ENCODE measurements around the gene COG8.

COG8 gene

GRCh38 chr16:69346683-69347082 is 7.3 kb upstream of the COG8 start:
- DNase-seq (ENCODE audit: low spot score), result no peak

GRCh38 chr16:69345923-69346322 is 6.6 kb upstream of the COG8 start:
- DNase-seq (ENCODE audit: low spot score), result no peak

GRCh38 chr16:69344171-69344570 is 4.8 kb upstream of the COG8 start:
- DNase-seq (ENCODE audit: low spot score), result no peak

- DNase-seq (ENCODE audit: low spot score), result no peak
Observed at GRCh38 chr16:69340095-69340644, 806 bp upstream of the COG8 start.

GRCh38 chr16:69338557-69339288 is 641 bp downstream of the COG8 start:
- DNase-seq (ENCODE audit: low spot score), result no peak

DNA sequence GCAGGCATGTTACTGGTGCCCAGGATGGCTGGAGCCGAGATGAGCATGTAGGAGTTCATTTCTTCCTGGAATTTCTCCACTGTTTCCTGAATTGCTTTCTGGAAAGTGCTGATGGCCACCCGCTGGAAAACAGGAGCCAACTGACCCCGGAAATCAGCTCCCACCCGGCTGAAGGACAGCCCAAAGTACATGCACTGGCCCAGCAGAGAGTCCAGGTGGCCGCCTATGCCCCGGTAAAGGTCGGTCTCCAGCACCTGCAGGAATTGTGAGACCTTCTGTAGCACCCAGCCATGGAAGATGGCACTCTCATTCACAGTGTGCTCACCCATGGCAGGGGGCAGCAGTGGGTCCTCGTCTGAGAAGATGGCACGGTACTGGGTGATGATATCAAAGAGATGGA is 4.7 kb downstream of the COG8 start:
- DNase-seq (ENCODE audit: low spot score), result no peak

GRCh38 chr16:69330286-69331109 is 8.9 kb downstream of the COG8 start, which contains the start of gene PDF:
PDF (minus strand) TSS chr16:69330588; CDS start chr16:69330570, 18 bp downstream.
- DNase-seq (ENCODE audit: low spot score), result peak; percentile 96

GRCh38 chr16:69329369-69330285 is 9.7 kb downstream of the COG8 start:
- DNase-seq (ENCODE audit: low spot score), result no peak

DNA sequence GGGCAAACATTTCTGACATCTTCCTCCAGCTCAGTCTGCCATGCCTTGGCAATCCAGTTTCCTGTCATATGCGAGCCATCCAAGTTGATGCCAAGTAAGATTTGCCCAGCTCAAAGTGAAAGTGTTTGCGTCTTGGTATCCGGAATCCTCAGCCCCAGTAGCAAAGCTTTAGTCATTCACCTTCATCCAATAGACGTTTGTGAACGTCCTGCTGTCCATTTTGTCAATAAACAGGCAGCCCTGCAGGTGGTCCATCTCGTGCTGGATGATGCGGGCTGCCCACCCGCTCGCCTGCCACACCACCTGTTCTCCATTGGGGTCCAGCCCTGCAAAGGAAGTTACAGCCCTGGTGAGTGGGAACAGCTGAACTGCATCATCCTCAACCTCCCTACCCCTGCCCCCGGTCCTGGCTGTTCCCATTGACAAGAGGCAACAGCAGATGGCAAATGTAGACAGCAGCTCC is 10.5 kb downstream of the COG8 start:
- DNase-seq (ENCODE audit: low spot score), result no peak

- DNase-seq (ENCODE audit: low spot score), result no peak
Observed at GRCh38 chr16:69327585-69328310, 11.6 kb downstream of the COG8 start.

GRCh38 chr16:69326172-69326873 is 13.0 kb downstream of the COG8 start:
- DNase-seq (ENCODE audit: low spot score), result peak; percentile 85

DNA sequence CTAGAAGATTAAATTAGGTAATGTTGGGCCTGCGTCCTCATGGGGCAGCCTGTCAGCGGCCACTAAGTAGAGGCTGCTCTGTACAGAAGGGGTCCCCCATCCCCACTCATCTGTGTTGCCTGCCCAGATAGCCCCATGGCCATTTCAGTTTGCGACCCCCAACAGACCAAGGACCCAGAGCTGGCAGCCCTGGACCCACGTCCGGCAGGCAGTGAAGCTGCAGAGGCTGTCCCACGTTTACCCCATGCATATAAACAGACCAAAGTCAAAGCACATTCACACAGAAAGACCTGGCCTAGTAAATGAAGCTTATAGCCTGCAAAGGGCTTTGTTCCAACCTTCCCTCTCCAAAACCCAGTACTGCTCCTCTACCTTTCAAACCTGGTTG is 13.6 kb downstream of the COG8 start:
- no peak for DNase-seq (ENCODE audit: low spot score)

GRCh38 chr16:69324585-69325253 is 14.6 kb downstream of the COG8 start:
- no peak for DNase-seq (ENCODE audit: low spot score)

GRCh38 chr16:69324013-69324531 is 15.3 kb downstream of the COG8 start:
- peak; percentile 67 for DNase-seq (ENCODE audit: low spot score)

- DNase-seq (ENCODE audit: low spot score), result no peak
Observed at GRCh38 chr16:69323415-69323814, 15.9 kb downstream of the COG8 start.

DNA sequence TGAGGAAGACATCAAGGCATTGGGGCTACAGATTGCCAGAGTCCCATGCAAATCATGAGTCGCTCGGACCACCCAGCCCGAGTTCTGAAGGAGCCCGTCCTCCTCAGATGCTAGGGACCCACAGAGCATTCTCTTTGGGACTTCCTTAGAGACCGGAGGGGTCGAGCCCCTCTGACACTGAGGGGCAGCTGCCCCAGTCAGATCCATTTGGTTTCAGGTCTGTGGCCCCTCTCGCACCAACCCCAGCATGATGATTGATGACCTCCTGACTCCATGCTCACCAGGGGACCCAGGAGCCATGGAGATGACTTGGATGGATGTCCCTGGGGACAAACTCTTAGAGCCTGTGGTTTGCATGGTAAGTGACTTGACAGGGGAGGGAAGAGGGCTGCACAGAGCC is 17.0 kb downstream of the COG8 start:
- DNase-seq (ENCODE audit: low spot score), result no peak

DNA sequence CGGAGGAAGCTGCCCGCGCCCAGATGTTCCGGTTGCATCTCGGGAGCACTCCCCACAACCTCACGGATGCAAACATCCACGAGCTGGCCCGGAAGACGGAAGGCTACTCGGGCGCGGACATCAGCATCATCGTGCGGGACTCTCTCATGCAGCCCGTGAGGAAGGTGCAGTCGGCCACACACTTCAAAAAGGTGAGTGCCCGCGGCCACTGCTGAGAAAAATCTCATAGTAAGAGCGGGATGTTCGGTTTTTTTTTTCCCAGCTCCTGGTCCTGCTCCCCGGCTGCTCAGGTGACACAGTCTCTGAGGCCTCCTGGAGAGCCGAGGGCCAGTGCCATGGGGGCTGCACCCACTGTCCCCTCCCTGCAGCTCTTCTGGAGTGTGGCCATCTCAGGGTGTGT is 18.3 kb downstream of the COG8 start:
- no peak for DNase-seq (ENCODE audit: low spot score)

DNA sequence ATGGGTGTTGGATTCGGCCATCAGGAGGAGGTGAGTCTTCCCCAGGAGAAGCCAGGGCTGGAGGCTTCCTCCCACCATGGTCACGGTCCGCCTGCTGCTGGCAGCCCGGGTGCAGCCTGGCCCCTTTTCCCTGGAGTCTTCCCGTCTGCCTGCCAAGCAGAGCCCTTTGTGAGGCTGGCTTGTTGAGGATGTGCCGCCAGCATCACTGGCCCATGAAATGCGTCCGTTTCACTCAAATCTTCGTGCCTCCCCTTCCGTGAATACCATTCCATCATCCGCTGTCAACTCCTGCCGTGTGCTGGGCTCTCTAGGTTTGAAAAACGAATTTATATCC is 18.7 kb downstream of the COG8 start:
- no peak for DNase-seq (ENCODE audit: low spot score)

DNA sequence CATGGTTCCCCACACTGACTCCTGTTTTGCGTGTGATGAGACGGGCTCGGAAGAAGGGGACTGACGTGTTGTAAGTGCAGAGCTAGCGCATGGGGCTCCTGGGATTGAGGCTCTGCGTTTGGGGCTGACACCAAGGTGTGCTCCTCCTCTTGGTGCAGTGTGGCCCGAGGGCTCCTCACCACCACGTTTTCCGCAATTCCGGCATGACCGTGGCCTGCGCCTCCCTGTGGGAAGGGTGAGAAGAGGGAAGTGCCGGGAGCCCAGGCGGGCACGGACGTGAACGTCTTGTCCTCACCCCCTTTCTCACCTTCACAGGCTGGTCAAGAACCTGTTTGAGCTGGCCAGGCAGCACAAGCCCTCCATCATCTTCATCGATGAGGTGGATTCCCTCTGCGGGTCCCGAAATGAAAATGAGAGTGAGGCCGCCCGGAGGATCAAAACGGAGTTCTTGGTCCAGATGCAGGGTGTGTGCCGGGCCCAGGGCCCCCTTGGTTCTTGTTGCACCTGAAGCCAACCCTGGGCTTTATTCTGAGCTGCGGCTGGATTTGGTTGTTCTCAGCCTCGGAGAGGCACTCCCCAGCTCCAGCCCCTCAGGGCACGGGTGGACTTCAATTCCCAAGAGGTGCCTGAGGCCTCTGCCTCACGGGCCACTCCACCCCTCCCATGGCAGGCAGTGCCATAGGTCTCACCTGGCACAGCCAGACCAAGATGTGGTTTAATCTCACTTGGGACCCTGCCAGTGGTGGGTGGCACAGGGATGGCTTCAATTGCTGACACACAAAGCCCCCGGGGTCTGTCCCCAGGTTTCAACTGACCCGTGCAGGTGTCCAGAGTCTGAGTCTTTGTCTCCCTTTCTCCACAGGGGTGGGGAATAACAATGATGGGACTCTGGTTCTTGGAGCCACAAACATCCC is 19.3 kb downstream of the COG8 start:
- no peak for DNase-seq (ENCODE audit: low spot score)

All from HuH-7.5 (cell line).